Measurements from ENCODE around the gene SAMD11.

DNA sequence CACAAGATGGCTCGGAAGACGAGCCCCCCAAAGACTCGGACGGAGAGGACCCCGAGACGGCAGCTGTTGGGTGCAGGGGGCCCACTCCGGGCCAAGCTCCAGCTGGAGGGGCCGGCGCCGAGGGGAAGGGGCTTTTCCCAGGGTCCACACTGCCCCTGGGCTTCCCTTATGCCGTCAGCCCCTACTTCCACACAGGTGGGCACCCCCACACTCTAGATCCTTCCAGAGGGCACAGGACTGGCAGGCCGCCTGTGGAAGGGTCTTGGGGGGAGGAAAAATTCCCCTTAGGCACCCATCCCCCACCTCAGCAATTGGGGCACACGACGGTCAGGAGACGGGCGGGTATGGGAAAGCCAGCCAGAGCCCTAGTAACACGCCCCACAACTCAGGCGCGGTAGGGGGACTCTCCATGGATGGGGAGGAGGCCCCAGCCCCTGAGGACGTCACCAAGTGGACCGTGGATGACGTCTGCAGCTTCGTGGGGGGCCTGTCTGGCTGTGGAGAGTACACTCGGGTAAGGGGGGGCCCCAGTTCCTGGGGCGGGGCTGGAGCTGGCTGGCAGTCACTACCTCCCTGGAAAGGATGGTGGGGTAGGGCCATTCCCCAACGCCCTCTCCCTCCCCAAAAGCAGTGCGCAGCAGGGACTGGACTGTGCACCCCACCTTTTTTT lies 19.3 kb downstream of the SAMD11 start:
- TF ChIP-seq, protein P1, sequence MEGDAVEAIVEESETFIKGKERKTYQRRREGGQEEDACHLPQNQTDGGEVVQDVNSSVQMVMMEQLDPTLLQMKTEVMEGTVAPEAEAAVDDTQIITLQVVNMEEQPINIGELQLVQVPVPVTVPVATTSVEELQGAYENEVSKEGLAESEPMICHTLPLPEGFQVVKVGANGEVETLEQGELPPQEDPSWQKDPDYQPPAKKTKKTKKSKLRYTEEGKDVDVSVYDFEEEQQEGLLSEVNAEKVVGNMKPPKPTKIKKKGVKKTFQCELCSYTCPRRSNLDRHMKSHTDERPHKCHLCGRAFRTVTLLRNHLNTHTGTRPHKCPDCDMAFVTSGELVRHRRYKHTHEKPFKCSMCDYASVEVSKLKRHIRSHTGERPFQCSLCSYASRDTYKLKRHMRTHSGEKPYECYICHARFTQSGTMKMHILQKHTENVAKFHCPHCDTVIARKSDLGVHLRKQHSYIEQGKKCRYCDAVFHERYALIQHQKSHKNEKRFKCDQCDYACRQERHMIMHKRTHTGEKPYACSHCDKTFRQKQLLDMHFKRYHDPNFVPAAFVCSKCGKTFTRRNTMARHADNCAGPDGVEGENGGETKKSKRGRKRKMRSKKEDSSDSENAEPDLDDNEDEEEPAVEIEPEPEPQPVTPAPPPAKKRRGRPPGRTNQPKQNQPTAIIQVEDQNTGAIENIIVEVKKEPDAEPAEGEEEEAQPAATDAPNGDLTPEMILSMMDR (IDR thresholded peaks at IDR 0.05; ENCODE audit: poor library complexity, severe bottlenecking), result no peak
- TF ChIP-seq, protein P2, sequence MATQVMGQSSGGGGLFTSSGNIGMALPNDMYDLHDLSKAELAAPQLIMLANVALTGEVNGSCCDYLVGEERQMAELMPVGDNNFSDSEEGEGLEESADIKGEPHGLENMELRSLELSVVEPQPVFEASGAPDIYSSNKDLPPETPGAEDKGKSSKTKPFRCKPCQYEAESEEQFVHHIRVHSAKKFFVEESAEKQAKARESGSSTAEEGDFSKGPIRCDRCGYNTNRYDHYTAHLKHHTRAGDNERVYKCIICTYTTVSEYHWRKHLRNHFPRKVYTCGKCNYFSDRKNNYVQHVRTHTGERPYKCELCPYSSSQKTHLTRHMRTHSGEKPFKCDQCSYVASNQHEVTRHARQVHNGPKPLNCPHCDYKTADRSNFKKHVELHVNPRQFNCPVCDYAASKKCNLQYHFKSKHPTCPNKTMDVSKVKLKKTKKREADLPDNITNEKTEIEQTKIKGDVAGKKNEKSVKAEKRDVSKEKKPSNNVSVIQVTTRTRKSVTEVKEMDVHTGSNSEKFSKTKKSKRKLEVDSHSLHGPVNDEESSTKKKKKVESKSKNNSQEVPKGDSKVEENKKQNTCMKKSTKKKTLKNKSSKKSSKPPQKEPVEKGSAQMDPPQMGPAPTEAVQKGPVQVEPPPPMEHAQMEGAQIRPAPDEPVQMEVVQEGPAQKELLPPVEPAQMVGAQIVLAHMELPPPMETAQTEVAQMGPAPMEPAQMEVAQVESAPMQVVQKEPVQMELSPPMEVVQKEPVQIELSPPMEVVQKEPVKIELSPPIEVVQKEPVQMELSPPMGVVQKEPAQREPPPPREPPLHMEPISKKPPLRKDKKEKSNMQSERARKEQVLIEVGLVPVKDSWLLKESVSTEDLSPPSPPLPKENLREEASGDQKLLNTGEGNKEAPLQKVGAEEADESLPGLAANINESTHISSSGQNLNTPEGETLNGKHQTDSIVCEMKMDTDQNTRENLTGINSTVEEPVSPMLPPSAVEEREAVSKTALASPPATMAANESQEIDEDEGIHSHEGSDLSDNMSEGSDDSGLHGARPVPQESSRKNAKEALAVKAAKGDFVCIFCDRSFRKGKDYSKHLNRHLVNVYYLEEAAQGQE (IDR thresholded peaks at IDR 0.05; ENCODE audit: borderline replicate concordance), result no peak
- TF ChIP-seq EZH2 (IDR thresholded peaks at IDR 0.05; ENCODE audit: borderline replicate concordance, insufficient read depth, low read length, poor library complexity, severe bottlenecking) (no peak), TAF1 (IDR thresholded peaks at IDR 0.05; ENCODE audit: low read depth) (no peak), EP300 (conservative IDR thresholded peaks at IDR 0.05; ENCODE audit: poor library complexity, severe bottlenecking) (no peak), POLR2AphosphoS5 (IDR thresholded peaks at IDR 0.05) (no peak)

Data from neural cell (in vitro differentiated cells).